Measurements from ENCODE around the gene PPFIA2.

DNA sequence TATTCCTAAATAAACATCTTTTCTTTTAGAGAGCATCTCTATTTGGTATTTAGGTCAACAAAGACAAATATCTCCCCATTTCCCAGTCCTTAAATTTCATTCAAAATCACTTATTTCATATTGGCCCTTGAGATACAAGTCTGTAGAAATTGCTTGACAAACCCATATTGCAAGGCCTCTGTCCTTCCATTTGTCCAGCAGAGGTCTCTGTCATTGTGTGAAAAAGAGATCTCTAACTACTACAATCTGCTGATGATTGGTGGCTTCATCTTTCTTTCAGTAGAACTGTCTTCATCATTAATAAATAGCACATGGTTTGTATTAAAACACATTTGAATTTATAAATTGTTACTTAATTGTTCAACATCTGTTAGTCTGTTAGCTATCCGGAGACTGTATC is 428.7 kb downstream of the PPFIA2 start:
- TF ChIP-seq, protein P1, sequence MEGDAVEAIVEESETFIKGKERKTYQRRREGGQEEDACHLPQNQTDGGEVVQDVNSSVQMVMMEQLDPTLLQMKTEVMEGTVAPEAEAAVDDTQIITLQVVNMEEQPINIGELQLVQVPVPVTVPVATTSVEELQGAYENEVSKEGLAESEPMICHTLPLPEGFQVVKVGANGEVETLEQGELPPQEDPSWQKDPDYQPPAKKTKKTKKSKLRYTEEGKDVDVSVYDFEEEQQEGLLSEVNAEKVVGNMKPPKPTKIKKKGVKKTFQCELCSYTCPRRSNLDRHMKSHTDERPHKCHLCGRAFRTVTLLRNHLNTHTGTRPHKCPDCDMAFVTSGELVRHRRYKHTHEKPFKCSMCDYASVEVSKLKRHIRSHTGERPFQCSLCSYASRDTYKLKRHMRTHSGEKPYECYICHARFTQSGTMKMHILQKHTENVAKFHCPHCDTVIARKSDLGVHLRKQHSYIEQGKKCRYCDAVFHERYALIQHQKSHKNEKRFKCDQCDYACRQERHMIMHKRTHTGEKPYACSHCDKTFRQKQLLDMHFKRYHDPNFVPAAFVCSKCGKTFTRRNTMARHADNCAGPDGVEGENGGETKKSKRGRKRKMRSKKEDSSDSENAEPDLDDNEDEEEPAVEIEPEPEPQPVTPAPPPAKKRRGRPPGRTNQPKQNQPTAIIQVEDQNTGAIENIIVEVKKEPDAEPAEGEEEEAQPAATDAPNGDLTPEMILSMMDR (IDR thresholded peaks at IDR 0.05; ENCODE audit: insufficient read depth, low read depth, low read length), result no peak
- TF ChIP-seq EZH2 (IDR thresholded peaks at IDR 0.05; ENCODE audit: insufficient read depth, low read length), result no peak

All from astrocyte (in vitro differentiated cells and primary cell).